Endothelial cell (in vitro differentiated cells): Measurements from ENCODE around the gene PROX1. TPM values are rescaled to one million over a fixed set of nuclear protein-coding genes. Genes with fewer than 3 reads are reported as not detected.

ENCODE experiments used
- DNase-seq: peaks from one replicate; pipeline ENCODE4 v3.0.0; 2021; ENCODE audit warnings: low spot score
- H3K27ac Mint-ChIP-seq: one replicate; pipeline ENCODE4 v1.8.0; 2021; ENCODE audit warnings: mixed read lengths, inconsistent platforms; ENCODE audit not compliant: unreplicated experiment
- H3K27me3 Mint-ChIP-seq: one replicate; pipeline ENCODE4 v1.8.0; 2021; ENCODE audit warnings: mild to moderate bottlenecking, moderate library complexity, mixed read lengths, inconsistent platforms; ENCODE audit not compliant: unreplicated experiment
- H3K36me3 Mint-ChIP-seq: one replicate; pipeline ENCODE4 v1.8.0; 2021; ENCODE audit warnings: mild to moderate bottlenecking, low read depth, mixed read lengths, inconsistent platforms; ENCODE audit not compliant: unreplicated experiment
- H3K4me1 Mint-ChIP-seq: one replicate; pipeline ENCODE4 v1.8.0; 2021; ENCODE audit warnings: mild to moderate bottlenecking, mixed read lengths, inconsistent platforms; ENCODE audit not compliant: unreplicated experiment
- H3K4me3 Mint-ChIP-seq: one replicate; pipeline ENCODE4 v1.8.0; 2021; ENCODE audit warnings: mild to moderate bottlenecking, mixed read lengths, inconsistent platforms; ENCODE audit not compliant: unreplicated experiment
- H3K9me3 Mint-ChIP-seq: one replicate; pipeline ENCODE4 v1.8.0; 2021; ENCODE audit warnings: mixed read lengths, inconsistent platforms; ENCODE audit not compliant: unreplicated experiment
- total RNA-seq: library from RNA; stranded (reverse); fragmentation: NEBNext Ultra II Directional; extraction: Animal tissue kit (Norgen Biotek cat#: 25700); gene quantifications from one replicate; pipeline ENCODE4 v1.2.1, GENCODE V29; 2021; ENCODE audit not compliant: unreplicated experiment
- TF ChIP-seq, protein P1 (sequence below): fragments of 200-600 bp; sonication (generic); IDR thresholded peaks from one replicate; pipeline ENCODE4 v1.5.0; 2021; ENCODE audit warnings: antibody characterized with exemption; ENCODE audit not compliant: unreplicated experiment

The PROX1 gene
- total RNA-seq, 1 donor from 2014 or later = 7.2 TPM

DNA sequence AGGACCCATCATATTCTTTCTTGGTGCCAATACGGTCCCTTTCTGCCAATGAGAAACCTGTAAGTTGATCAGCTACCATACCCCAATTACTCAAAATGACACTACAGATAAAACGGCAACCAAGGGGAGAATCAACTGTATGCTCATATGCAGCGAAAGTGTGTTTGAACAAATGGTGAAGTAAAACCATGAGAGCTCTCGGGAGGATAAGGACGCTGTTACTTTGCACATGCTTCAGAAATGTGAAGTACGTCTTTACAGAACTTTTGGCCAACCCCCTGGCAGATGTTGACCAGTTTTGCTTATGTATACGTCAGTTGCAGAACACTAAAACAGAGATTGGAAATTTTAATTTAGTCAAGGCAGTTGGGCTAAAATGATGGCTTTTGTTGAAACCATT, 79.6 kb downstream of the PROX1 start:
- Mint-ChIP-seq H3K36me3 (no peaks in the 10 kb centered on the region), H3K27ac (no peak overlapping the region), H3K4me1 (peaks cover 2% of the 10 kb centered on the region), H3K9me3 (no peaks in the 10 kb centered on the region), H3K4me3 (no peak overlapping the region), H3K27me3 (no peaks in the 10 kb centered on the region)
- TF ChIP-seq, protein P1, sequence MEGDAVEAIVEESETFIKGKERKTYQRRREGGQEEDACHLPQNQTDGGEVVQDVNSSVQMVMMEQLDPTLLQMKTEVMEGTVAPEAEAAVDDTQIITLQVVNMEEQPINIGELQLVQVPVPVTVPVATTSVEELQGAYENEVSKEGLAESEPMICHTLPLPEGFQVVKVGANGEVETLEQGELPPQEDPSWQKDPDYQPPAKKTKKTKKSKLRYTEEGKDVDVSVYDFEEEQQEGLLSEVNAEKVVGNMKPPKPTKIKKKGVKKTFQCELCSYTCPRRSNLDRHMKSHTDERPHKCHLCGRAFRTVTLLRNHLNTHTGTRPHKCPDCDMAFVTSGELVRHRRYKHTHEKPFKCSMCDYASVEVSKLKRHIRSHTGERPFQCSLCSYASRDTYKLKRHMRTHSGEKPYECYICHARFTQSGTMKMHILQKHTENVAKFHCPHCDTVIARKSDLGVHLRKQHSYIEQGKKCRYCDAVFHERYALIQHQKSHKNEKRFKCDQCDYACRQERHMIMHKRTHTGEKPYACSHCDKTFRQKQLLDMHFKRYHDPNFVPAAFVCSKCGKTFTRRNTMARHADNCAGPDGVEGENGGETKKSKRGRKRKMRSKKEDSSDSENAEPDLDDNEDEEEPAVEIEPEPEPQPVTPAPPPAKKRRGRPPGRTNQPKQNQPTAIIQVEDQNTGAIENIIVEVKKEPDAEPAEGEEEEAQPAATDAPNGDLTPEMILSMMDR = no peak
- DNase-seq = no peak

DNA sequence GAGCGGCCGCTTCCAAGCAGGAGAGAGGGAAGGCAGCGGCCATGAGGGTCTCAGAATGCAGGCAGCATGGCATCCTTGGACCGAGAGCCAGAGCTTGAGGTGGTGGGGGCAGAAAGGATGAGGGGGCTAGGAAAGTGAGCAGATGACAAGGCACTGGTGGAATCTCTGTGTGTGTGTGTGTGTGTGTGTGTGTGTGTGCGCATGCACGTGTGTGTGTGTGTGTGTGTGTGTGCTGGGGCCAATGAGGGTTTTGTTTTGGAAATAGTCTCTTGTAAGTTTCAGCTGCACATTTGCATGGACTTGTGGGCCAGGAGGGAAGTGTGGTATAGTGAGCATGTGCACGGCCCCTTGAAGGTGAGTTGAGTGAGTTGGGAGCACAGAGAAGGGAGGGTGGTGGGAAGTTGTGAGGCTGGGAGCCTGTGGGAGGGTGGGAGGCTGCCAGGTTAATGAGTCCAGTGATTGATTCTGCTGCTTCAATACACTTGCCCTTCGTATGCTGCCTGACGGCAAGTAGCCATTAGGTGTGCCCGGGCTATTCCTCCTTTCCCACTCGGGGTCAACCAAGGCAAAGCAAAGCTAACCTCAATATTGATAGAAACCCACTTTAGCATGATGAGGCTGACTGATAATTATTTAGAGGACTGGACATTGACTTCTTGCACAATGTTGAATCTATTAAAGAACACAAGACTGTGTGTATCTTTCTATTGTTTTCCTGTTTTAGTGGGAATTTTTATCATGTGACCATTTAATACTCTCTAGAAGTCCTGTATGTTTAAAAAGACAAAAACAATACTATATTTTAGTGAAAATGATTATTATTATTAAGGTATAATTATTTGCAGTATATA, 80.3 kb downstream of the PROX1 start:
- H3K9me3 Mint-ChIP-seq = no peaks in the 10 kb centered on the region

DNA sequence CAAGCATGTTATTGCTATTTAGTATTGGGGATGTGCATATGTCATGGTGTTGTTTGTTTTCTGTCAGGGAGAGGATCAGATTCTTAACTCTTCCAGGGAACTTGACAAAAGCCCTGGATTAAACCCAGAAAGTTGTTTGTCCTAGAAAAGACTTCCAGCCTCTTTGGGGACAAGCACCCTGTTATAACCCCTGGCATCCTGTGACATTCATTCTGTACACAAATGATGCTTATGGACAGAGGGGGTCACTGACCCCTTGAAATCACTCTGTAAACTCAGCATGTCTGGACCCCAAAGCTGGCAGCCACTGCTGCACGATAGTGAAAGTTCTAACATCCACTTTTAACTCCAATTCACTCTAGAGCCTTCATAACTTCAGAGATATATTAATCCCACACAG, 81.2 kb downstream of the PROX1 start:
- TF ChIP-seq, protein P1 = no peak
- H3K9me3 Mint-ChIP-seq = no peaks in the 10 kb centered on the region

More for the DNA sequence above, 80.3 kb downstream of the PROX1 start:
- H3K27me3 Mint-ChIP-seq = no peaks in the 10 kb centered on the region
- H3K4me3 Mint-ChIP-seq = no peak overlapping the region
- H3K36me3 Mint-ChIP-seq = no peaks in the 10 kb centered on the region
- no peak for DNase-seq
- TF ChIP-seq, protein P1 = no peak
- no peak overlapping the region for H3K27ac Mint-ChIP-seq
- peaks cover 2% of the 10 kb centered on the region for H3K4me1 Mint-ChIP-seq

DNA sequence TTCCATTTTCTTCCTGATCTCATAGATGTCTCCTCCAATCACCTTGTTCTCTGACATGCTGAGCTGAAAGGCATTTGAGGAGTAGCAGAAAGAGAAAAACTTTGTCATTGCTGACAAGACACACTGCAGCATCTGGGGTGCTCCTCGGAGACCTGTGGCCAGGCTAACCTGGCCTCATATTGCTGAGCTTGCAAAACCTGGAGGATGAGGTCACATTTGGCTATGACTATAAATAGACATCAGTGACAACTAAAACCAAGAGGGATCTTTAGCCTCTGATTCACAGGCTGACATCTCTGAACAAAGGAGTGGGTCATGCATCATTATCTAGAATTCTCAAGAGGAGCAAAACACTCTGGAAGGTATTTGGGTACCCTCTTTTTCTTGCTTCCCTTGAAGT, 83.7 kb downstream of the PROX1 start:
- no peak overlapping the region for H3K4me3 Mint-ChIP-seq
- H3K4me1 Mint-ChIP-seq = peaks cover 15% of the 10 kb centered on the region
- no peak overlapping the region for H3K27ac Mint-ChIP-seq
- TF ChIP-seq, protein P1 = no peak
- peaks cover 3% of the 10 kb centered on the region for H3K27me3 Mint-ChIP-seq
- H3K9me3 Mint-ChIP-seq = no peaks in the 10 kb centered on the region
- no peaks in the 10 kb centered on the region for H3K36me3 Mint-ChIP-seq
- DNase-seq = no peak

More for the DNA sequence above, 81.2 kb downstream of the PROX1 start:
- no peak overlapping the region for H3K27ac Mint-ChIP-seq
- H3K4me3 Mint-ChIP-seq = no peak overlapping the region
- peaks cover 3% of the 10 kb centered on the region for H3K27me3 Mint-ChIP-seq
- H3K4me1 Mint-ChIP-seq = peaks cover 2% of the 10 kb centered on the region
- no peak for DNase-seq
- H3K36me3 Mint-ChIP-seq = no peaks in the 10 kb centered on the region
